Mucosa of descending colon (tissue), 3 donors: ENCODE data around the gene C11orf97. TPM values are rescaled to one million over a fixed set of nuclear protein-coding genes. Genes with fewer than 3 reads are reported as not detected.
"Not testable (repeated sequence)": the region's sequence is repeated elsewhere in the genome, so short reads cannot be mapped to it uniquely, and the experiment has no call there.

ENCODE experiments used
- ATAC-seq: fragments of 200-7000 bp; cut with Tn5 transposase; one replicate; pipeline ENCODE4 v1.9.1; 2020; ENCODE audit warnings: mild to moderate bottlenecking, moderate library complexity
- DNase-seq, 3 donors: peaks; one replicate each; pipeline ENCODE4 v3.0.0-alpha.2; 2020
- H3K36me3 ChIP-seq: fragments of 200-600 bp; one replicate; pipeline ENCODE4 v1.8.0; 2021; ENCODE audit warnings: low read depth, mild to moderate bottlenecking
- H3K4me1 ChIP-seq: fragments of 200-600 bp; one replicate; pipeline ENCODE4 v1.8.0; 2021; ENCODE audit warnings: low read depth, mild to moderate bottlenecking
- H3K4me3 ChIP-seq: fragments of 200-600 bp; one replicate; pipeline ENCODE4 v1.8.0; 2021; ENCODE audit warnings: mild to moderate bottlenecking
- H3K9me3 ChIP-seq: fragments of 200-600 bp; one replicate; pipeline ENCODE4 v1.8.0; 2021; ENCODE audit warnings: mild to moderate bottlenecking
- intact Hi-C, 2 donors: fragments of 100-400 bp; cut with DNase I in 1 of 2; cut with micrococcal nuclease in 1 of 2; formaldehyde crosslinking; loops; one replicate each; pipeline versions ENCODE4 v1.11.0 to v1.11.1; 2022; cut with DNase I, micrococcal nuclease
- microRNA-seq: library from miRNA; unstranded; fragments of <30 nt; microRNA quantifications from one replicate; pipeline ENCODE4, GENCODE V29; 2019
- total RNA-seq, 3 donors: library from RNA; stranded (reverse); fragmentation: NEBNext Ultra II Directional in 2 of 3; extraction: Animal tissue kit (Norgen Biotek cat#: 25700) in 2 of 3; gene quantifications; one replicate each; pipeline versions ENCODE4 v1.2.1 to v1.2.4, GENCODE V29; 2021 to 2023
- TF ChIP-seq, protein P1 (sequence below): fragments of 200-600 bp; IDR thresholded peaks from one replicate; pipeline ENCODE4 v1.8.0; 2022; ENCODE audit warnings: antibody characterized with exemption, mild to moderate bottlenecking
- donor health status: DM: no; HTN: no; CAD: no; lungs with moderate emphysema.
- donor health status: DM: no; HTN: no; CAD: no.
- donor health status: DM: no; HTN: yes; CAD: no.

Gene C11orf97
- total RNA-seq, 3 donors from 2014 or later: not detected

DNA sequence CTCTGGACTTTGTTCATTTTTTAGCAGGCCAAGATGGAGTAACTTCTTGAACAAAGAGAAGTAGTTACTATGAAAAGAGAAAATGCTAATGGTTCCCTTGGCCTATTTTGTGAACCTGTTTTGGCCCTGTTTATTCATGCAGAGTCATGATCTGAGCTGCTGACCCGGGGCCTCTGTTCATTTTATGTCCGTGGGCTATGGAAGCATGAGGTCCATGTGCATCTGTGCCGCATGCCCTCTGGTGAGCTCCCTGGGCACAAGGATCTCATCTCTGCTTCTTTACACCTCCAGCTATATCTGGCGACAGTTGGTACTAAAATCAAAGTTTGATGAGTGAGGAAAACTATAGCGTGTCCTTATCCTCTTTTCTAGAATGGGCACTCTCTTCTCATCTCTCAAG lies 55.9 kb downstream of the C11orf97 start:
- no peak for ATAC-seq
- H3K4me3 ChIP-seq: no peak overlapping the region
- TF ChIP-seq, protein P1, sequence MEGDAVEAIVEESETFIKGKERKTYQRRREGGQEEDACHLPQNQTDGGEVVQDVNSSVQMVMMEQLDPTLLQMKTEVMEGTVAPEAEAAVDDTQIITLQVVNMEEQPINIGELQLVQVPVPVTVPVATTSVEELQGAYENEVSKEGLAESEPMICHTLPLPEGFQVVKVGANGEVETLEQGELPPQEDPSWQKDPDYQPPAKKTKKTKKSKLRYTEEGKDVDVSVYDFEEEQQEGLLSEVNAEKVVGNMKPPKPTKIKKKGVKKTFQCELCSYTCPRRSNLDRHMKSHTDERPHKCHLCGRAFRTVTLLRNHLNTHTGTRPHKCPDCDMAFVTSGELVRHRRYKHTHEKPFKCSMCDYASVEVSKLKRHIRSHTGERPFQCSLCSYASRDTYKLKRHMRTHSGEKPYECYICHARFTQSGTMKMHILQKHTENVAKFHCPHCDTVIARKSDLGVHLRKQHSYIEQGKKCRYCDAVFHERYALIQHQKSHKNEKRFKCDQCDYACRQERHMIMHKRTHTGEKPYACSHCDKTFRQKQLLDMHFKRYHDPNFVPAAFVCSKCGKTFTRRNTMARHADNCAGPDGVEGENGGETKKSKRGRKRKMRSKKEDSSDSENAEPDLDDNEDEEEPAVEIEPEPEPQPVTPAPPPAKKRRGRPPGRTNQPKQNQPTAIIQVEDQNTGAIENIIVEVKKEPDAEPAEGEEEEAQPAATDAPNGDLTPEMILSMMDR: no peak
- H3K9me3 ChIP-seq: no peaks in the 10 kb centered on the region
- no peaks in the 10 kb centered on the region for H3K36me3 ChIP-seq
- no peaks in the 10 kb centered on the region for H3K4me1 ChIP-seq
- no peak for DNase-seq
- intact Hi-C loops: no loop called here

DNA sequence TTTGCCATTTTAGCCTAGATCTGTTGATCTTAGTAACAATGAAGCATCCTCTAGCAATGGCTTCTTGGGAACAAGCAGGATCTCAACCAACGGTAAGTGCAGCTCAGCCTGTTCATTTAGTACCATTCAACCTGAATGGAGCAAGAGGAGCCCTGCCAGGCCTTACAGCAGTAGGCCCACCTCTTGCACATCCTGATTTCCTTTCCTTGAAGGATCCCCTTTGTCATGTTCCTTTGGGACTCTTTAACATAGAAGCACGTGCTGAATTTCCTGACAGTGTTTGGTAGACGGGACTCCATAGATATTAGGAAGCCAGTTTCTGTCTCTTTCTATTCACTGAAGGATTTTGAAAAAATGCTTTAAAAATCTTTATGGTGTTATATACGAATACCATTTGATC lies 56.5 kb downstream of the C11orf97 start:
- no peak for ATAC-seq
- no peak overlapping the region for H3K4me3 ChIP-seq
- no peaks in the 10 kb centered on the region for H3K4me1 ChIP-seq
- intact Hi-C loops: no loop called here
- TF ChIP-seq, protein P1: no peak
- no peaks in the 10 kb centered on the region for H3K36me3 ChIP-seq
- no peaks in the 10 kb centered on the region for H3K9me3 ChIP-seq
- DNase-seq: no peak

DNA sequence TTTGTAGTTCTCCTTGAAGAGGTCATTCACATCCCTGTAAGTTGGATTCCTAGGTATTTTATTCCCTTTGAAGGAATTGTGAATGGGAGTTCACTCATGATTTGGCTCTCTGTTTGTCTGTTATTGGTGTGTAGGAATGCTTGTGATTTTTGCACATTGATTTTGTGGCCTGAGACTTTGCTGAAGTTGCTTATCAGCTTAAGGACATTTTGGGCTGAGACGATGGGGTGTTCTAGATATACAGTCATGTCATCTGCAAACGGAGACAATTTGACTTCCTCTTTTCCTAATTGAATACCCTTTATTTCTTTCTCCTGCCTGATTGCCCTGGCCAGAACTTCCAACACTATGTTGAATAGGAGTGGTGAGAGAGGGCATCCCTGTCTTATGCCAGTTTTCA lies 60.7 kb downstream of the C11orf97 start:
- H3K4me1 ChIP-seq, H3K9me3 ChIP-seq, ATAC-seq, intact Hi-C loops, H3K4me3 ChIP-seq, H3K36me3 ChIP-seq, DNase-seq: not testable (repeated sequence)

DNA sequence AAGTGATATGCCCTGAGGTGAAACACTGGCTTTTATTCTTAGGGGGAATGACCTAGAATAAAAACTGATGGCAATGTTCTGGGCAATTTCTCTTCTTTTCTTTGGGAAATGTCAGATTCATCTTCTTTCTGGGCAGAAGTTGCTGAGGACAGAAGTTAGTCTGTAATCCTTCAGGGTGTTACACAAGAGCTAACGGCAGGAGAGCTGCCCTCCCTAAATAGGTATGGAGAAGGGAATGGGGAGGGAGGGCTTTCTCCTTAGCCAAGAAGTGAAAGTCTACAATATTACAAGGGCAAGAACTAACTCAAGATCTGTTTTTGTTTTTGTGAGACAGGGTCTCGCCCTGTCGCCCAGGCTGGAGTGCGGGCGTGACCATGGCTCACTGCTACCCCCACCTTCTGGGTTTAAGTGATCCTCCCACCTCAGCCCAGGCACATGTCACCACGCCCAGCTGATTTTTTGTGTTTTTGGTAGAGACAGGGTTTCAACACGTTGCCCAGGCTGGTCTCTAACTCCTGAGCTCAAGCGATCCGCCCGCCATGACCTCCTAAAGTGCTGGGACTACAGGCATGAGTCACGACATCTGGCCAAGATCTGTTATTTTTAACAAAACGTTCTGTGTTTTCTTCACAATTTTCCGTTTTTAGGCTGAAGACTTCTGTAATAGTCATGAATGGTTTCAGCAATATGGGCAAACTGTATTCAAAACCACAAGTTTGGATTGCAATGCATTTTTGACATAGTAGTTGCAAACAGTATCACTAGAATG lies 62.1 kb downstream of the C11orf97 start:
- no peaks in the 10 kb centered on the region for H3K9me3 ChIP-seq
- no peak for DNase-seq
- no peaks in the 10 kb centered on the region for H3K4me1 ChIP-seq
- no peak overlapping the region for H3K4me3 ChIP-seq
- H3K36me3 ChIP-seq: no peaks in the 10 kb centered on the region
- intact Hi-C loops: no loop called here
- ATAC-seq: no peak
- TF ChIP-seq, protein P1: no peak

DNA sequence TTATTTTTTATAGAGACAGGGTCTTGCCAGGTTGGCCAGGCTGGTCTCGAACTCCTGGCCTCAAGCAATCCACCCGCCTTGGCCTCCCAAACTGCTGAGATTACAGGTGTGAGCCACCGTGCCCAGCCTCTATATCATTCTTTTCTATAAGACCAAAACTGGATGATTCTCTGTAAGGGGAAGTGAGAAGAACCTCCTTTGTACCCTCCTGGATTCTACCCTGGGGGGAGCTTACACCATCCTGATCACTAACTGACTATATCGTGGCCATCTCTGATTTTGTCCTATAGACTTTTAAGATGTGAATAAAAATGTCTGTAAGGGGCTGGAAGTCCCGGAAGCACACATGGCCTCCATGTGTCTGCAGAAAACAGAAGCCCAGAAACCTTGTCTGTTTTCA lies 64.0 kb downstream of the C11orf97 start:
- intact Hi-C loops: no loop called here
- TF ChIP-seq, protein P1: no peak
- Histone ChIP-seq H3K4me1 (no peaks in the 10 kb centered on the region), H3K4me3 (no peak overlapping the region), H3K36me3 (no peaks in the 10 kb centered on the region), H3K9me3 (no peaks in the 10 kb centered on the region)
- ATAC-seq (no peak), DNase-seq (no peak)

DNA sequence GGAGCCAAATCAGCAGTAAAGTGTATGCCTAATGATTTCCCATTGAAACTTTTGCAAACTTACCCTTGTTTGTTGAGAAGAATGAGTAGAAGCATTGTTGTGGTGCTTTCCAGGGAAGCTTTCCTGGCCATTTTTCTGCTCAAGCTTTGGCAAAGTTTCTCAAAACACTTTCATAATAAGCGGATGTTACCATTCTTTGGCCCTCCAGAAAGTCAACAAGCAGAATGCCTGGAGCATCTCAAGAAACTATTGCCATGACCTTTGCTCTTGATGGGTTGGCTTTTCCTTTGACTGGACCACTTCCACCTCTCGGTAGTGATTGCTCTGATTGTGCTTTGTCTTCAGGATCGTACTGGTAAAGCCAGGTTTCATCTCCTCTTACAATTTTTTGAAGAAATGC lies 65.6 kb downstream of the C11orf97 start:
- Histone ChIP-seq H3K9me3 (no peaks in the 10 kb centered on the region), H3K4me1 (no peaks in the 10 kb centered on the region), H3K36me3 (no peaks in the 10 kb centered on the region), H3K4me3 (no peak overlapping the region)
- DNase-seq: no peak
- intact Hi-C loops: no loop called here
- TF ChIP-seq, protein P1: no peak
- ATAC-seq: no peak

Small RNA genes lying within 50 kb of the gene (microRNA-seq; reads per million reads assigned to microRNA genes)
- gene MIR548L: 4.4 reads per million, percentile 20 among the genes with 10 or more reads in this experiment

Other genes with a start within 250 kb of the C11orf97 start
- gene IZUMO1R, start 207.9 kb upstream of the C11orf97 start, total RNA-seq: not detected
- gene GPR83, start 111.0 kb upstream of the C11orf97 start, total RNA-seq: under 1 TPM in 1 of 3 donors, not detected in 2; 0.51 TPM
- gene MRE11, start 18.6 kb upstream of the C11orf97 start, total RNA-seq: 10 to 100 TPM; 15.3 to 18.0 (median 16.9) TPM
- gene ANKRD49, start 18.5 kb upstream of the C11orf97 start, total RNA-seq: 10 to 100 TPM; 15.1 to 17.9 (median 16.3) TPM
- 10 to 100 TPM; 13.9 to 23.5 (median 21.9) TPM for gene FUT4, start 31.5 kb downstream of the C11orf97 start, total RNA-seq
- 10 to 100 TPM in 1 of 3 donors, 1 to 10 TPM in 2; 5.0 to 11.5 (median 5.9) TPM for gene PIWIL4, start 54.9 kb downstream of the C11orf97 start, total RNA-seq